Activated effector memory CD4-positive, alpha-beta T cell treated with anti-CD3 and anti-CD28 coated beads, Interleukin-2, amount 50 U/mL, for 16 hours (primary cell): ENCODE data around the gene SAMD4A.

ENCODE experiments used
- DNase-seq: peaks from one replicate; pipeline ENCODE4 v3.0.0-alpha.2; 2020

Gene SAMD4A

DNA sequence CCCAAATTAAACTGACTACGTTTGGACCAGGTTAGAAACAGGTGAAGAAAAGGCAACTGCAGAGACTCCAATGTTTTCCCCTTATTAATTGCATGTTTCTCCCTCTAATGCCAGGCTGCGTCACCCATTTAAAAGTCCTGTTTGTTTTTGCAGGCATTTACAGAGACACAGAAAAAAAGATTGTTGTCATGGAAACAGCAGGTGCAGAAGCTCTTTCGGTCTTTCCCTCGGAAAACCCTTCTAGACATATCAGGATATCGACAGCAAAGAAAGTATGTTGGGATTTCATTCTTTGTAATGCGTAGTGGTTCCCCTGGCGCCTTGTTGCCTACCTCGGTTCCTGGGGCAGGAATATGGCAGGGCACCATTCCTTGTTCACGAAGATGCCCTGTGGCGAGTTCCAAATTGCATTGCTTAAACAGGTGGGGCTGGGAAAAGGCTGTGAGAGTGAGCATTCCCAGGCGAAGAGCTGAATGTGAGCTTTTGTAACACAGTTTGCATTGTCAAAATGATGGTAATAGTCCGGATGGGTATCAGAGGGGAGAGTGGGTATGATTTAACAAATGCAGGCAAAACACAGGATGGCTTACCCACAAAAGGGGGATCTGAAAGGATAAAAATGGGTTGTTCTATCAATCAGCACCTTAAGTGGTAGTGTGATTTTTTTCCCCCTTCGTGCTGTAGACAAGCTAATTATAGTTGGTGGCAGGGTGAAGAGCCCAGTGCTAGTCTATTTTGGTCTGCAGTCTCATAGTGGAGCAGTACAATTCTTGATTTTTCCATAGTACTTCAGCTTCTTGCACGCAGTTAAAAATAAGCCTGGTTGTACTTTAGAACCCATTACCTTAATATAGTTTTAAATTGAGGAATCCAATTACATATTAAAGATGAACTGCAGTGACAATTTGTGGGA, 203.3 kb downstream of the SAMD4A start:
- no peak for DNase-seq

DNA sequence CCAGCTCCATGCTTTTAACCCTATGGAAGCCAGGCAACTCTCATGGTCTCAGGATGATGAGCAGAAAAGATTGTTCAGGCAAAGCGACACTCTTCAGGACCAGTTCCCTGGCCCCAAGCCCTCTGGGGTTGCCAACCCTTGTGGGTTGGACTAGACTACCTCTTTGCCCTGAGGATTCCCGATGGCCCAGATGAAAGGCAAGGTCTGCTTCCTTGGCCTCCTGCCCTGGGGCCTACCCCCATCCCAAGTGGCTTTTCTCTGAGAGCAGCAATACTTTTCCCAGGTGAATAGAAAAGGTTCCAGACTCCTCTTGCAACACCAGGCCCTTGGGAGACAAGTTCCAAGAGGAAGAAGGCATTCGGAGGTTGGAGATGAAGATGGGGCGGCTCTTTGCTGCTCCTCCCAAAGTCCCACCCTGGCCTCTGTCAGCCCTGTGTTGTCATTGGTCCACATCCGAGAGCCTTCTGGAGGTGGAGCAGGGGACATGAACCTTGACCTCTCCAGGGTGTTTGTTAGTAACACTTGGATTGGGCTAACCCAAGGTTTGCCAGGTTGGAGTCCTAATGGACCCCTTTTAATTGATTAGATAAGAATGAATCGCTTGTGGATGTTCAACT, 204.6 kb downstream of the SAMD4A start:
- DNase-seq: no peak

DNA sequence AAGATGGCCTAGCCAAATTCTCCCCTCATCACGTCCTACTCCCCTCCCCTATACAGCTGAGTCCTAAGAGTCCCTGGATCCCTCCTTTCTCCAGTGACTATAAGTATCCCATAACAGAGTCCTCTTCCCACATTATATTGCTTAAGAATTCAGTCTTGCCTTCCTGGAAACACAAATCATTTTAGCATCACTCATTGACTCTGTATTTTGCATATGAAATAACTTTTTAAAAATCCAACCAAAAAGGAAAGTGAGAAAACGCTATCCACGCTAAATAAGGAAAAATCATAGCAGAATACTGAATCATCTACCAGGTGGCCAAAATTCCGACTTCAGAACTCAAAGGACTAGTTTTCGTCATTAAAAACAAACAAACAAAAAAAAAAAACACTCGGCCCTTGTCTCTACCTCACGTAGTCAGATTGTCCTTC, 205.5 kb downstream of the SAMD4A start:
- DNase-seq: no peak

DNA sequence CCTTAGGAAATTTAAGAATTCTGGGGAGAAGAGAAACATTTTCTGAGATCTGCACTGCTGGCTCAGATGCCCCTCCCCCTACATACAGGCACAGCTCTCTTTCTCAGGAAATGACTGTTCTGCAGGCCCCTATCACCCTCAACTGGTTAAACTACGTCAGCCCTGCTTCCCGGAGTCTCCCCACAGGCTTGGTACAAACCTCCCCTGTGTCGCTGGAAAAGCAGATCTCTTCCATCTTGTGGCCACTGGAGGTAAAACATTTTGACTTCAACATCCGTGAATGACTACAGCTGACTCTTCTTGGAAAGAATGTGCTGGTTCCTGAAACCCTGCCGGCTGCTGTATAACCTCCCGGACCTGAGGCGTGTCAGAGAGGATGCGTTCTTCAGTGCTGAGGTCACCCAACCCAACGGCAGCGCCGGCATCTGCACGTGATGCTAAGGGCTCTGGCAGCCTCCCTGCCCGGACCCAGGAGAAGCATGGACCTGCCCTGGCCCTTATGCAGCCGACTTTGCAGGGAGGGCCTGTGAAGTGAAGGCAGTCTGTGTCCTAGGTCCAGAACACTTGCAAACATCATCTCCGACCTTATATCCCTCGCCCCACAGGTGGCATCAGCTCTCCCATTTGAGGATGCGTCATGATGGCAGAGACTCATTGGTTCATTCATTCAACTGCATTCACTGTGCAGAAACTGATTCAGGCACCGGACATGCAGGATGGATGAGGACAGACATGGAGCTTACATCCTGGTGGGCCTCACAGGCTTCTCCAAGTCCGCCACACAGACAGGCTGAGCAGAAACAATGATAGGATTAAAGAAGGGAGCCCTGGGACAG, 206.5 kb downstream of the SAMD4A start:
- peak; percentile 87 for DNase-seq

DNA sequence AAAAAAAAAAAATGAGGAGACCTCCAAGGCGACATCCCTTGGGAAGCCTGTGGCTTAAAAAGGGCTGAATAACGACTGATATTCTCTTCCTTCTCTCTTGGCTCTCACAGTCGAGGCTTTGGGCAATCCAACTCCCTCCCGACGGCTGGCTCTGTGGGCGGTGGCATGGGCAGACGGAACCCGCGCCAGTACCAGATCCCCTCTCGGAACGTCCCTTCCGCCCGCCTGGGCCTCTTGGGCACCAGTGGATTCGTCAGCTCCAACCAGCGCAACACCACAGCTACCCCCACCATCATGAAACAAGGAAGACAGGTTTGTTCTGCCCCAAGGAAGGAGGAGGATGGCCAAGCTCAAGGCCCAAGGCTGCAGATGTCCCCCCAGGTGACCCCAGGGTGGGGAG, 207.9 kb downstream of the SAMD4A start:
- DNase-seq: no peak

DNA sequence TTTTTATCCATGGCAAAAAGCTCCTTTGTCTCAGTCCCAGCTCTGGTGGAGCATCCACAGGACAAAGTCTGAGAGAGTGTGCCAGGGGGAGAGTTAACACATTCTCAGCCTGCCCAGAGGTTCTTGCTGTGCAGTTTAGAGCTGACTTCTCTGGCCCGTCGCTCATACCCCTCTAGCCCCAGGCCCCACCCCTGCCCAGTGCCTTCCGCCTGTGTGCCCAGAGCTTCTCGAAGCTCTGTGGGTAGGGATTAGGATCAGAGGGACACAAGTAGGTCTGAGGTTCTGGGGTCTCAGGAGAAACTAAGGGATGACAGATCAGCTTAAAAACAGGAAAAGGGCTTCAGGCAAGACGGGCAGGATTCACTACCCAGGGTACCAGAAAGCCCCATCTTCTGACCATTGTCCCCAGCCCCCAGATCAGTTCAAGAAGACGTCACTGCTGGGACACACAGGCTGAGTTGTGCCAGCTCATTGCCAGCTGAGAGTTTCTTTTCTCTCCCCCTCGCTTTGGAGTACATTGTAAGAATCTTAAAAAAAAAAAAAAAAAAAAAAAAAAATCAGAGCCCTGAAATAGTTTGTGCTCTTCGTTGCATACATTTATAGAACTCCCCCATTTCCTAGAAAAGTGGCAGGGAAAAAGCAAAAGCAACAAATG, 208.7 kb downstream of the SAMD4A start:
- DNase-seq: no peak

DNA sequence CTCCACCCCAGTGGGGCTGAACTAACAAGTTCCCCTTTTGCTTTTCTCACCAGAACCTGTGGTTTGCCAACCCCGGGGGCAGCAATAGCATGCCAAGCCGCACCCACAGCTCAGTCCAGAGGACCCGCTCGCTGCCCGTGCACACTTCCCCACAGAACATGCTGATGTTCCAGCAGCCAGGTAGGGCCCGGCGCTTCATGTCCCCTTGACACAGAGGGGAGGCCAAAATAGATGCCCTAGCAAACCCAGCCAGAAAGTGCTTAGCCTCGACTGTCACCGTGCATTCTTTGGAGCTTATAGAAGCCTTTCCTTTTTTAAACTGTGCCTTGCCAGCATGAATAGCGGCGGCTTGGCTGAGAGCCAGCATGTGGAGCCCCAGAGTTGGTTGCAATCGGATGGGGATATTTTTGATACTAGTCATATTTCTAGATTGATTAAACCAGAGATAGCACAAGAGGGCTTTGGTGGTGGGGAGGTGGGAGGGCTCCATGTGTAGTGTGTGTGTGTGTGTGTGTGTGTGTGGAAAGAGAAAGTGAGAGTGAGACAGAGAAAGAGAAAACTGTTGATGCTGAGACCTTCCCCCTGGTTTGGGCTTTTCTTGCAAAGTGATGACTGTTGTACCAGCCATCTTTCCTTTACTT, 209.6 kb downstream of the SAMD4A start:
- peak; percentile 85 for DNase-seq

DNA sequence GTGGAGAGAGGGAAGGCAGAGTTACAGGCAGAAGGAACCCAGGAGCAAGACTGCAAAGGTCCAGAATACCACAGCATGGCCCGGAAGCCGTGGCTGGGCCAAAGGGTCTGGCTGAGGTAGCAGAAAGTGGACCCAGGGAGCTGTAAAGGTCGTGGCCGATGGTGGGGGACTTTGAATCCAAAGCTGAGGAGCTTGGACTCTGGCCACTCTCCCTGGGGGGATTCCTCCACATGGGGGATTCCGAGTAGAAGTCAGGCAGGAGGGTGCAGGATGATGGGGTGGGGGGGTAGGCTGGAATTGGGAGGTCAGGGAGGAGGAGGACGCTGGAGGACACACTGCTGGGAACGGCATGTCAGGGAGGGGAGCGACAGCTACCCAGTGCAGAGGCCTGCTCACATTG, 210.5 kb downstream of the SAMD4A start:
- DNase-seq: no peak

DNA sequence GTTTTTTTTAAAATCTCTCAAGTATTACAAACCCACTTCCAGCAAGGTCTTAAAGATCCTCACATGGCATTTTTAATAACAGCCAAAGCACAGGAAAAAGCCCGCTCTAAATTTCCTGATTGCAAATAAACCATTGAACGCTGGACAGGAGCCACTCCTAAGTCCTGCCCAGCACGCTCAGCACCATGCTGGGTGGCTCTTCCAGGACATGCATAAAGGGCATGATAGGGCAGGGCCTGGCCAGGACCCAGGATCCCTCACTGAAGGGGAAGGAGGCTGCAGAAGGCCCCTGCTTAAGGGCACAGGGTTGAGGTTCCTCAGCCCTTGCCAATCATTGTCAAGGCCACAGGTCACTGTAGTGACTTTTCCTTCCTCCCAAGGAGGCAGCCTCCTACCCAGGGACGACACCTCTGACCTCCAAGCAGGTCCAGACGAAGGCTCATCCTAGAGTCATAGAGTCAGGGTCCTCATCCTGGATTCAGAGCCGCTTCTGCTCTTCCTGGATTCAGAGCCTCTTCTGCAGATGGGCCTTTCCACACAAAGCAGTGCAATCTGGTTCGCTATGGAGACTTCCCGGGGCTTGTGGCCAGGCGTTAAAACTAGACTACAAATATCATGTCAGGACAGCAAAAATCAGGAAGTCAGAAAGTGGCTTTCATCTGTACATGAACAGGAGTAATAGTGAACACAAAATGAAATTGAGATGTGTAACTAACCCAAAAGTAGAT, 211.9 kb downstream of the SAMD4A start:
- no peak for DNase-seq

DNA sequence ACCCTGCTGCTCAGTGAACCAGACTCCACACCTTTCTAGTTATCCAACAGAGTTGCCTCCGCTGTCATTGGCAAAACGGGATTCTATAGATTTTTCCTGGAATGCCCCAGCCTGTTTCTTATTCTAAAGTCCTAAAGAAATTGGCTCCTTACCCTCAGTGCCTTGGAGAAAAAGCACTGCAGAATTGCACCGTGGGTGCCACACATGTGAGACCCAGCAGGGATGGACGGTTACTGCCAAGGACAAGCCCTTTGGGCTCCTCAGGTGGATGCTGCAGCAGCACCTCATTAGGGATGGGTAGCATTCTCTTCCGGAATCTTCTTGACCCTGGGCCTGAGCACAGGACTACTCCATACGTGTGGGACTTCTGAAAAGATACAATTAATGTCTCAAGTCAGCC, 214.2 kb downstream of the SAMD4A start:
- no peak for DNase-seq

DNA sequence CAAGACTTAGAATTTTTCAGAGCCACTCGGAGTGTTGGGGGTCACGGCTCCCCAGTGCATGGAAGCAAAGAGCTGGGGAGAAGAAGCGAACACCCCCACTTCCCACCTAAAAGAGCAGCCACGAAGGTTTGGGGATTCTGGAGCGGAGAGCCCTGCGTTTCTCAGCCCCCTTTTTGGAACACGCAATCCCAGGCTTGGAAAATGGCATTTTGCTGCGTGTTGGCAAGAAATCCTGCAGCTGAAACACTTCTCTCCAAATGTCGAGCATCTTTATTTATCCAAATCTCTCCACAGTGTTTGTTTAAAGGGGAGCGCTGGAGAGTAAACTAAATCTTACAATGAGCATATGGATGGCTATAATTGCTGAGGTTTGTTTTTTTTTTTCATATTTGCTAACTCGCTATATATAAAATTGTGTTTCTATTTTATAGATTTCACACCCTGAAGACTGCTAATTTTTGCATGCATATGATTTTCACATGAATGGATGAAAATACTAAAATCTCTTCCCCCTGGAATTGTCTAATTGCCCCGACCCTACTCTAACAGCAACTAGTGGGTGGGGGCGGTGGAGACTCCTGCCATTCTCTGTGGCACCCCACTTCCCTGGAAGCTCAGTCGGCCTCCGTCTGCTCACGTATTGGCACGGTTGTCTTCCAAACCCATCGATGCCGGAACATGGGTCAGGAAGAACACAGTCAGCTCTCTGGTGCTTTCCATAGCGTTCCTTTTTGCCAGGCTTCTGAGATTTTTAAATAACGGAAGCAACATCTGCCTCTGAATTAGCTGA, 215.2 kb downstream of the SAMD4A start:
- no peak for DNase-seq

DNA sequence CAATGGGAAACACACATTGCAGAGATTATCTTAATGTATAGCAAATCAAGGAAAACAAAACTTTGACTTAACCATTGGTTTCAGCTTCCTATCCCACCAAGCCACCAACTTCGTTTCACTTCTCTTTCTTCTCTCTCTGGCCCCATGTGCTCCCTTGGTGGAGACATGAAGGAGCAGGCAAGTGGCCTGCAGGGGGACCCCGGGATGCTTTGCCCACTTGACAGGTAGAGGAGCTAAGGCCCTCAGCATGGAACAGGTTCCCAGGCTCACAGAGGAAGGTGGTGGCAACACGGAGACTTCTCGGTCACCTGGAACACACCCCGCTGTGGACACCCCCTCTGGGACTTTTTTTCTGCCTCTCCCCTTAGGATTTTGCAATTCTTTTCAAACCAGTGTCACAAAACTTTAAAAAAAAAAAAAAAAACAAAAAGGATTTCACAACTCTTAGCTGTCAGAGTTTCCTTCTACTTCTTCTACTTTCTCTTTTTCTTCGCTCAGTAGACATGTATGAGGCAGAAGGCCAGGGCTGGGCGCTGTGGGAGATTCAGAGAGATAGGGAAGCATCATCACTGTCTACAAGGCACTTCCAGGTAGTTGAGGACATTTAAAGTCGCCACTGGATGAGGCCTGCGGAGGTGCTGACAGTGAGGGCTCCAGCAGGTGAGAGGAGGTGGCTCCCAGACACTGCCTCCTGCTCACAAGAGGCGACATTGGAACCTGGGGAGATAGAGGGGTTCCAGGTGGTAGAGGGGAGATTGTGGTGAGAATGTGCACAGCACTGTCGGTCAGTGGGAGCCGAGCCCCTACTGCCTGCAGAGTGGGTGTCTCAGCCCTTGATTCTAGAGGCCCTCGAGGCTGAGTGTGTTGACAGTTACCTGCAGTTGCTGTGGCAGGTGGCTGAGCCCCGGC, 216.1 kb downstream of the SAMD4A start:
- DNase-seq: no peak

DNA sequence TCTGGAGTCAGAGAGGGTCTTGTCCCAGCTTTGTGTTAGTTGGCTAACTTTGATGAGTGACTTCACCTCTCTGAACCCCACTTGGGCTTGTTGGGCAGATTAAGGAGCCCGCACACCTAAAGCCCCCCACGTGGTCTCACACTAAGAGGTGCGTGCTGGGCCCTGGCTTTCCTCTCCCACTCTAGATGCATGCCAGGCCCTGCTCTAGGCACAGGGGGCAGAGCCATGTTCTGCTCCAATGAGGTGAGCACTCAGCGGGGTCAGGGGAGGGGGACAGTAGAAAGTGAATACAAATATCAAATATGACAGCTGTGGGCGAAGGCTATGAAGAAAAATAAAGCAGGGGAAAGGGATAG, 216.7 kb downstream of the SAMD4A start:
- DNase-seq: no peak

DNA sequence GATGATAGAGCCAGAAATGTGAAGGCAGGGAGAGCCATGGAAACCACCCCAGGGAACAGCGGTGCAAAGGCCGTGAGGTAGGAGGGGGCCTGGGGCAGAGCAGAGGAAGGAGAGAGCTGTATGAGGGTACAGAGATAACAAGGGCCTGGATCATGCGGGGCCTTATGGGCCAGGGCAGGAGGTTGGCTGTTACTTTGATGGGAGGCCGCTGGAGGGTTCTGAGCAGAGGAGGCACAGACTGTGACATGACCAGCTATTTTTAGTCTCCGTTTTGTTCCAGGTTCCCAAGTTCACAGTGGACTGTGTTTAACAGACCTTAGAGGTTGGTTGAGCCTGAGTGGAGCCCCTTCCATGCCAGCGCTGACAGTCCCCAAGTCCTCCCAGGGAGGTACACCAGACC, 217.1 kb downstream of the SAMD4A start:
- no peak for DNase-seq

DNA sequence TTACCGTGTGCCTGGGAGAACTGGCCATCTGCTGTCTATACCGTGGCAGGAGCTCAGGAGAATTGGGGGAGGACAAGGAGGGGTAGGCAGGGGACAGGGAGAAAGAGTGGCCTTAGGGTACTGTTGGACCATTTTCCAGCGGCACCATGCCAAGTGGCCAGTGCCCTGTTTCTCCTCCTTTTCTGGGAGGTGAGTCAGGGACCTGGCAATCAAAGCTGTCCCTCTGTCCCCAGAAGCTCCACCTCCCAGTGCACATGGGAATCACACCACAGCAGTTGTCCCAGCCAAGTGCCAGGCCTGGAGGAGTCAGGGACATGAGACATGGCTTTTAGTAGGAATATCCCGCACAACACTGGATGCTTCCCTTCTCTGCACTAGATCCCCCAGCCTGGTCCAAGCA, 217.7 kb downstream of the SAMD4A start:
- DNase-seq: no peak

DNA sequence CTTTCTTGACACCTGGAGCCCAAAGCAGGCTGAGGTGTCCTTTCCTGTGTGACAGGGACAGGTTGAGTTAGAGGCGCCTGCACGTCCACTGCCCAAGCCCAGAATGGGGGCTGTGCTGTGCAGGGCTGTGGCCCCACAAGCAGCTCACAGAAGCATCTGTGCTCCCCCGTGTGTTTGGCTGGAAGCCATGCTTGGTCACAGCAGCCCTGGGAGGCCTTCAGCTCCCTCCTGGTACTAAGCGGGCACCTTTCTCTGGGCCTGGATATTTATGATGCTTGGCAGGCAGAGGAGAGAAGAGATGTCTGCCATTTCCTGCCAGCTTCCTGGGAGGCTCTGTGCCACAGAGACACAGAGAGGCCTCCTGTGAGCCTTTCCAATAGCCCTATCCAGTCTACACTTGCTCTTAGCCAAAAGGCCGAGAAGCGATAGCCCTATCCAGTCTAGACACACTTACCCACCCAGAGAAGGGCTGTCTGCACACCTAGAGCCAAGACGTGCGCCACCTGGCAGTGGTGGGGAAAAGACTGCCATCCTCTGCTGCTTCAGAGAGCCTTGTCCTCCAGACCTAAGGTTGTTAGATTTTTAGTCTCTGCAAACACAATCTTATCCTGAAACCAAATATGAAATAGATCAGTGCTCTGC, 218.3 kb downstream of the SAMD4A start:
- DNase-seq: no peak

DNA sequence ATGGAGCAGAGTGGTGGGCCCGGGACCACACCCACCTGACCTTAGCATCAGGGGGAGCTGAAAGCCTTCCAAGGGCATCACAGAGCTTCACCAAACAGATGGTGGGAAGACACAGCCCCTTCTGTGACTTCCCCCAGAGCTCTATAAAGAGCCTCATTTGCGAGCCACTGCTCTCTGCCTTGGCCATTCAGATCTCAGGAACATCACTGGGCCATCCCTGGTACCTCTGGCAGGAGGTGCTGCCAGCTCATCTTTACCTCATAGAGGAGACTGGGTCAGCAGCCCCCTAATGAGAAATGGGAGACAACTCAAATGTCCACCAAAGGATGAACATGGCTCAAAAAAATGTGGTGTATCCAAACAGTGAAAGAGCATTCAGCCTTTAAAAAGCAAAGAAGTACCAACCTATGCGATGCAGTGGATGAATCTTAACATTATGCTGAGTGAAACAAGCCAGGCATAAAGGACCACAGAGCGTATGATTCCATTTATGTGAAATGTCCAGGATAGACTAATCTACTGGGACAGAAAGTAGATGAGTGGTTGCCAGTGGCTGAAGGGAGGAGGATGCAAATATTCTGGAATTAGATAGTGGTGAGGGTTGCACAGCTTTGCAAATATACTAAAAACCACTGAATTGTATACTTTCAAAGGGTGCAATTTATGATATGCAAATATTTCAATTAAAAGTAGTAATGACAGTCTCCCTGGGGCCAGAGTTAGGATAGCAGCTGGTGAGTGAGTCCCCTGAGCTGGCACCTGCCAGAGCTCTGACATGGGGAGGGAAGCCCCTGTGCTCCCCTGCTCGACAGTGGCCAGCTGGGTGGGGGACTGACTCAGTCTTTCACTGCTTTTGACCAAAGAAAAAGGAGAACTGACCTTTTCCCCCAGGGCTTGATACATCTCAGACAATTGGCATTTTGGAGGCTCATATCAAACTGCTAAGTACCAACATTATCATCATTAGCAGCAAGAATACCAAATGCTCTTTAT, 219.1 kb downstream of the SAMD4A start:
- DNase-seq: no peak

DNA sequence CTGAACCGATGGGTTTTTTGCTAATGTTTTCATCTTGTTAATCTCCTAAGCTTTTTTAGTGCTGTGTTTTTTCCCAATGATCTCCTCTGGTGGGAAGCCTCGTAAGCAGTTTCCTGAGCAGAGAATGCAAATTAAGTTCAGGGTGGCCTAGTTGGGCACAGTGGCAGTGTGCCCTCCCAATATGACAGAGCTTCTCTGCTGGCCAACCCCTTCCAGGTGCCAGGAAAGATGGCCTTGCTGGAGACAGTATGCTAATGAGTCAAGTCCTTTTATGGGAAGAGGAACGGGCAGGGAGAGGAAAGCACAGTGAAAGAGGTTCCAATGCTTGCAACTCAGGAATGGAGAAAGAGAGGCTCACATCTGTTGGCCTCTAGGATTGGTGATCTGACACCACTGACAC, 219.9 kb downstream of the SAMD4A start:
- no peak for DNase-seq
